Upper lobe of left lung (tissue), 6 donors: ENCODE measurements around the gene PISD. TPM values are rescaled to one million over a fixed set of nuclear protein-coding genes. Genes with fewer than 3 reads are reported as not detected.
A peak's percentile ranks its signal among the peaks of the same experiment; 100 is the strongest.

ENCODE experiments used
- ATAC-seq, 2 donors: fragments of 200-7000 bp; cut with Tn5 transposase; one replicate each; pipeline ENCODE4 v1.9.1; 2022; ENCODE audit warnings: mild to moderate bottlenecking in 2 of 2, moderate library complexity in 2 of 2; ENCODE audit not compliant: low FRiP score in 2 of 2
- DNase-seq, 2 donors: peaks; one replicate each; pipeline ENCODE4 v3.0.0-alpha.2; 2019 to 2020
- H3K27ac ChIP-seq, 4 donors: fragments of 200-600 bp; sonication (generic); one replicate each; pipeline ENCODE4 v1.5.1; 2016 to 2019
- H3K27me3 ChIP-seq, 4 donors: fragments of 200-600 bp; sonication (generic); one replicate each; pipeline ENCODE4 v1.5.1; 2017 to 2019
- H3K36me3 ChIP-seq, 4 donors: fragments of 200-600 bp; sonication (generic); one replicate each; pipeline ENCODE4 v1.5.1; 2016 to 2019
- H3K4me1 ChIP-seq, 4 donors: fragments of 200-600 bp; sonication (generic); one replicate each; pipeline ENCODE4 v1.5.1; 2018 to 2019
- H3K4me3 ChIP-seq, 4 donors: fragments of 200-600 bp; sonication (generic); one replicate each; pipeline ENCODE4 v1.5.1; 2017 to 2019; ENCODE audit warnings: mild to moderate bottlenecking in 2 of 4, moderate library complexity in 1 of 4
- H3K9me3 ChIP-seq, 4 donors: fragments of 200-600 bp; sonication (generic); one replicate each; pipeline ENCODE4 v1.5.1; 2018 to 2019
- EP300 ChIP-seq, 4 donors: sonication (generic); formaldehyde crosslinking; IDR thresholded peaks; one replicate each; pipeline ENCODE4 v1.5.1; 2017; ENCODE audit warnings: antibody characterized with exemption in 4 of 4, control low read depth in 2 of 4
- POLR2A ChIP-seq, 4 donors: fragments of 450-650 bp; IDR thresholded peaks; one replicate each; pipeline ENCODE4 v1.5.1; 2016 to 2017; ENCODE audit warnings: antibody characterized with exemption in 4 of 4, mild to moderate bottlenecking in 2 of 4
- POLR2AphosphoS5 ChIP-seq, 2 donors: sonication (generic); formaldehyde crosslinking; IDR thresholded peaks; one replicate each; pipeline ENCODE4 v1.5.1; 2017; ENCODE audit warnings: antibody characterized with exemption in 2 of 2
- WGBS, 2 donors: methylation state at CpG; one replicate each; pipeline ENCODE4 v1.1.5; 2017 to 2018; 5-methylcytosine and 5-hydroxymethylcytosine counted together
- total RNA-seq, 6 donors: library from RNA; depleted of rRNA in 4 of 6; stranded (reverse); fragments of >200 nt in 4 of 6; gene quantifications; one replicate each; pipeline versions ENCODE4 v1.1.0 to v1.2.1, GENCODE V29; 2016 to 2021
- TF ChIP-seq, protein P1 (sequence below), 6 experiments: fragments of 450-650 bp in 4 of 6; fragments of 200-600 bp in 2 of 6; sonication (generic) in 2 of 6; IDR thresholded peaks; one replicate each; pipeline ENCODE4 v1.5.1; 2016 to 2019; ENCODE audit warnings: antibody characterized with exemption in 6 of 6
- donor health status: DM: no; HTN: no; CAD: no; lungs with moderate emphysema.
- donor health status: DM: no; HTN: yes; CAD: no; lungs with severe emphysema.

The PISD gene
- total RNA-seq, 6 donors from 2014 or later, result 18.4 to 81.8 (median 53.9) TPM

DNA sequence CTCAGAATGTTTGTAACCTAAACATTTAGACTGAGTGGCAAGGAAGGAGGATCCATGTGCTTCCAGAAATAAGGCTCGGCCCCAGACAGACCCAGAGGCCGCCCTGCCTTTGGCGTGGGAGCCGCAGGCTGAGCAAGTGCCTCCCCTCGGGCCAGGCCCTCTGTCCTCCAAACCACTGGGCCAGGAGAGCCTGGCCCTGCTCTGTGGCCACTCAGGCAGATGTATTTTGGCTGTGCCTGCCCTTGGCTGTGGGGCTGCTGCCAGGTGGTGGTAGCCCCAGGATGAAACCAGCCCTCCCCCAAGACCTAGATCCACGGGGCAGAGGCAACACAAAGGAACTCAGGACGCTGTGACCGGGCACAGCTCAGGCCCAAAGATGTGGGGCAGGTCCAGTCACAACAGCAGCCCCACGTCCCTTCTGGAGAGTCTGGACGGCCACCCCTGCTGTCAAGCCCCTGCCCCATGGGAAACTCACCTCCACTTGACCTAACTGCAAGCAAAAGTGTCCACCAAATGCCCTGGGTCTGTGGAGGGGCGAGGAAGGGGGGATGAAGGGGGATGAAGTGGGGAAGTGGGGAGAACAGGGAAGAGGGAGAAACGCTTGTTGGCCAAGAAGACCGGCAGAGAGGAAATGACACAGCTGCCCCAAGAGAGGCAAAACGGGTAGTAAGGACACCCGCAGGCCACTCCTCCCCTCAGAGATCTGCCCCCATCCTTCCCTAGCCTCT, 24.0 kb downstream of the PISD start:
- ATAC-seq, result peak; percentile 82 to 85
- H3K27me3 ChIP-seq, result no peaks in the 10 kb centered on the region
- peak overlapping the region in 3 of 4 donors; percentile 27 to 46 (median 34) for H3K4me3 ChIP-seq
- H3K36me3 ChIP-seq, result no peaks in the 10 kb centered on the region
- peak; percentile 55 to 78 for DNase-seq
- peak overlapping the region; percentile 88 to 93 (median 89) for H3K27ac ChIP-seq
- TF ChIP-seq EP300 (IDR thresholded peaks at IDR 0.05) (no peak), POLR2A (IDR thresholded peaks at IDR 0.05) (peak in 1 of 4 donors; percentile 31)
- peaks cover 11 to 58% (median 47%) of the 10 kb centered on the region in 4 donors for H3K4me1 ChIP-seq
- H3K9me3 ChIP-seq, result no peaks in the 10 kb centered on the region
- 53 to 57% methylated on average over 10 to 15 of the region's 15 CpGs for WGBS, 2 donors

DNA sequence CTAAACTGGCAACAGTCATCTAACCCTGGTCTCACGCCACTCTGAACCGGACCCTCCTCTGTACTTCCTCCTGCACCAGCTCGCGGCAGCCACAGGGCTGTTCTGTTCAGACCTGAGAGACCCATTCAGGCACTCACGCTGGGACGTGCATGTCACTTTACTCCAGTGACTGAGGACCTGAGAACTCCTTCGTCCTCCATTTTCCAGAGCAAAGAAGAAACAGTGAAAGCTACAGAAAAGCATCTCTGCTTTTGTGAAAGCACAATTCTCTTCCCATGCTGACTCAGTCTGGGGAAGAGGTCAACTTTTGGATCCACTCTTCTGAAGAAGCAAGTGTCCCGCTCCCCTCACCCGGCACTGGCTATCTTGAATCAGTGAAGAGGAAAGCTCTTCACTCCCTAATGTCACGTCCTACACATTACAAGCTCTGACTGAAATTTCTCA, 24.5 kb downstream of the PISD start:
- no peaks in the 10 kb centered on the region for H3K27me3 ChIP-seq
- DNase-seq, result peak in 1 of 2 donors; percentile 78
- TF ChIP-seq EP300 (IDR thresholded peaks at IDR 0.05) (no peak), POLR2A (IDR thresholded peaks at IDR 0.05) (peak in 1 of 4 donors; percentile 12), POLR2AphosphoS5 (IDR thresholded peaks at IDR 0.05) (no peak)
- TF ChIP-seq, protein P1, sequence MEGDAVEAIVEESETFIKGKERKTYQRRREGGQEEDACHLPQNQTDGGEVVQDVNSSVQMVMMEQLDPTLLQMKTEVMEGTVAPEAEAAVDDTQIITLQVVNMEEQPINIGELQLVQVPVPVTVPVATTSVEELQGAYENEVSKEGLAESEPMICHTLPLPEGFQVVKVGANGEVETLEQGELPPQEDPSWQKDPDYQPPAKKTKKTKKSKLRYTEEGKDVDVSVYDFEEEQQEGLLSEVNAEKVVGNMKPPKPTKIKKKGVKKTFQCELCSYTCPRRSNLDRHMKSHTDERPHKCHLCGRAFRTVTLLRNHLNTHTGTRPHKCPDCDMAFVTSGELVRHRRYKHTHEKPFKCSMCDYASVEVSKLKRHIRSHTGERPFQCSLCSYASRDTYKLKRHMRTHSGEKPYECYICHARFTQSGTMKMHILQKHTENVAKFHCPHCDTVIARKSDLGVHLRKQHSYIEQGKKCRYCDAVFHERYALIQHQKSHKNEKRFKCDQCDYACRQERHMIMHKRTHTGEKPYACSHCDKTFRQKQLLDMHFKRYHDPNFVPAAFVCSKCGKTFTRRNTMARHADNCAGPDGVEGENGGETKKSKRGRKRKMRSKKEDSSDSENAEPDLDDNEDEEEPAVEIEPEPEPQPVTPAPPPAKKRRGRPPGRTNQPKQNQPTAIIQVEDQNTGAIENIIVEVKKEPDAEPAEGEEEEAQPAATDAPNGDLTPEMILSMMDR (IDR thresholded peaks at IDR 0.05), result peak in 1 of 6 experiments; percentile 6
- H3K4me3 ChIP-seq, result peak overlapping the region in 3 of 4 donors; percentile 27 to 46 (median 34)
- 51 to 70% methylated on average over 10 of the region's 10 CpGs for WGBS, 2 donors
- peak overlapping the region; percentile 88 to 93 (median 89) for H3K27ac ChIP-seq
- H3K4me1 ChIP-seq, result peaks cover 11 to 60% (median 43%) of the 10 kb centered on the region in 4 donors
- no peaks in the 10 kb centered on the region for H3K9me3 ChIP-seq
- ATAC-seq, result peak; percentile 54 to 63
- no peaks in the 10 kb centered on the region for H3K36me3 ChIP-seq

DNA sequence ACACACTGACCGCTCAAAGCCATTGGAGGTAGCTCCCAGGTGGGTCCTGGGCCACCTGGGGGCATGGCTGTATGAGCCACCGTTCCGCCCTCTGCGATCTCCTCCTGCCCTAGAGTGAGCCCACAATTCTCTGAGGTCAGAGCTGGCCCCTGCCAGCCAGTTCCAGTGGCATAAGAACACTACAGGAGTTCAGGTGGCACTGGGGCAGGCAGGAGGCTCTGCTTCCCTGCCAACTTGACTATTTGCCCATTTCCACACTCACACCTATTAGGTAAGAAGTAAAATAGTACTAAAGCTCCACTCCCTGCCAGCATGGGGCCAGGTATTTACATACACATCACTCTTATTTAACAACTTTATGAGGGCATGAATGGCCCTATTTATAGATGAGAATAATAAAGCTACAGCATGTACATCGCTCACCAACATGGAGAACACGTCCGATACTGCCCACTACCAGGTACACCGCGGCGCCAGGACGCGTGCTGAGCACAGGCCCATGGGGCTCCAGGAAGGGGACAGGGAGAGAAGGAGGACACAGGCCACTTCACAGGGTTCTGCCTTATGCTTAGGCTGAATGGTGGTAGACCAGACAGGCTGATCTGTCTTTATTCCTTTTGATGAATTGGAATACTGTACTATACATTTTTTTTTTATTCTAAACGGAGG, 26.2 kb downstream of the PISD start:
- TF ChIP-seq POLR2A (IDR thresholded peaks at IDR 0.05) (no peak), POLR2AphosphoS5 (IDR thresholded peaks at IDR 0.05) (peak in 1 of 2 donors; percentile 29), EP300 (IDR thresholded peaks at IDR 0.05) (peak in 1 of 4 donors; percentile 23)
- TF ChIP-seq, protein P1 (IDR thresholded peaks at IDR 0.05), result no peak
- Histone ChIP-seq H3K27ac (peak overlapping the region; percentile 10 to 47 (median 24)), H3K4me1 (peaks cover 15 to 76% (median 45%) of the 10 kb centered on the region in 4 donors), H3K9me3 (no peaks in the 10 kb centered on the region), H3K27me3 (no peaks in the 10 kb centered on the region), H3K4me3 (no peak overlapping the region), H3K36me3 (no peaks in the 10 kb centered on the region)
- DNase-seq, result peak in 1 of 2 donors; percentile 81
- peak in 1 of 2 donors; percentile 34 for ATAC-seq
- WGBS, 2 donors, result 81 to 86% methylated on average over 12 to 13 of the region's 13 CpGs

- Histone ChIP-seq H3K4me3 (peak overlapping the region in 3 of 4 donors; percentile 68 to 84 (median 73)), H3K4me1 (peaks cover 42 to 81% (median 54%) of the 10 kb centered on the region in 4 donors), H3K27ac (peak overlapping the region; percentile 89 to 98 (median 95)), H3K9me3 (no peaks in the 10 kb centered on the region), H3K36me3 (no peaks in the 10 kb centered on the region), H3K27me3 (no peaks in the 10 kb centered on the region)
- 76 to 79% methylated on average over 5 to 9 of the region's 9 CpGs for WGBS, 2 donors
- no peak for ATAC-seq
- TF ChIP-seq EP300 (IDR thresholded peaks at IDR 0.05) (no peak), POLR2A (IDR thresholded peaks at IDR 0.05) (no peak), POLR2AphosphoS5 (IDR thresholded peaks at IDR 0.05) (no peak)
- TF ChIP-seq, protein P1 (IDR thresholded peaks at IDR 0.05), result no peak
- DNase-seq, result no peak
Measured at GRCh38 chr22:31631436-31631835, 30.6 kb downstream of the PISD start.
